Panc1 (cell line): ENCODE measurements around the gene DYNC1I1. TPM values are rescaled to one million over a fixed set of nuclear protein-coding genes. Genes with fewer than 3 reads are reported as not detected.

Experiments used
- ATAC-seq: fragments of 200-7000 bp; cut with Tn5 transposase; 2 replicates; pipeline ENCODE4 v1.9.1; 2020; ENCODE audit warnings: mild to moderate bottlenecking, moderate library complexity
- BruUV-seq: library from RNA; stranded (reverse); fragments of 400-500 nt; replicated peaks from 2 replicates; lab custom pipeline; 2021; lab: Mats Ljungman, UMichigan
- CTCF ChIA-PET: fragments of 300-600 bp; sonication (Branson Sonifier 250); formaldehyde crosslinking; loops from one replicate; lab custom pipeline; 2022; ENCODE audit warnings: antibody characterized with exemption; lab: Charles Lee
- POLR2A ChIA-PET: fragments of 300-600 bp; sonication (Branson Sonifier 250); formaldehyde crosslinking; loops from one replicate; lab custom pipeline; 2022; ENCODE audit warnings: antibody characterized with exemption; lab: Charles Lee
- DNase-seq: peaks from one replicate; pipeline ENCODE4 v3.0.0-alpha.2; 2010; ENCODE audit warnings: low read depth, low spot score
- H3K27ac ChIP-seq: 2 replicates; pipeline ENCODE4 v1.5.1; 2011; ENCODE audit warnings: mild to moderate bottlenecking, low read length, inconsistent platforms
- H3K27me3 ChIP-seq: fragments of 200-500 bp; sonication (Bioruptor generic); 2 replicates; pipeline ENCODE4 v1.6.0; 2014; ENCODE audit warnings: low read length, inconsistent platforms; ENCODE audit not compliant: control insufficient read depth, insufficient read depth
- H3K36me3 ChIP-seq: fragments of 200-500 bp; sonication (Bioruptor generic); 2 replicates; pipeline ENCODE4 v1.5.1; 2014; ENCODE audit warnings: inconsistent platforms, mild to moderate bottlenecking, low read length, moderate library complexity; ENCODE audit not compliant: control insufficient read depth, insufficient read depth
- H3K4me1 ChIP-seq: 2 replicates; pipeline ENCODE4 v1.5.1; 2011; ENCODE audit warnings: inconsistent platforms, mild to moderate bottlenecking, low read length, moderate library complexity; ENCODE audit not compliant: control insufficient read depth, insufficient read depth
- H3K4me3 ChIP-seq, 2 experiments: 2 replicates each; pipeline ENCODE4 v1.5.1; 2011 to 2012; ENCODE audit warnings: low read depth in 2 of 2, low read length in 2 of 2, mild to moderate bottlenecking in 2 of 2, inconsistent platforms in 1 of 2, moderate library complexity in 1 of 2
- H3K9me3 ChIP-seq: fragments of 200-500 bp; sonication (Bioruptor generic); 2 replicates; pipeline ENCODE4 v1.5.1; 2014; ENCODE audit warnings: low read depth, mild to moderate bottlenecking, inconsistent platforms, low read length, moderate library complexity; ENCODE audit not compliant: control insufficient read depth, insufficient read depth
- CTCF ChIP-seq: fragments of 450-650 bp; IDR thresholded peaks from 2 replicates; pipeline ENCODE4 v1.5.1; 2017; ENCODE audit warnings: mild to moderate bottlenecking
- POLR2AphosphoS5 ChIP-seq: IDR thresholded peaks from 2 replicates; pipeline ENCODE4 v1.6.1; 2012; ENCODE audit warnings: mild to moderate bottlenecking, low read depth, low read length, moderate library complexity
- REST ChIP-seq, 2 experiments: IDR thresholded peaks; 2 replicates each; pipeline ENCODE4 v1.6.1; 2011 to 2012; ENCODE audit warnings: low read depth in 2 of 2, control low read depth in 1 of 2, low read length in 1 of 2, mild to moderate bottlenecking in 1 of 2, moderate library complexity in 1 of 2; ENCODE audit not compliant: insufficient read depth in 1 of 2
- SIN3A ChIP-seq: IDR thresholded peaks from 2 replicates; pipeline ENCODE4 v1.6.1; 2012; ENCODE audit warnings: low read depth, mild to moderate bottlenecking, low read length, moderate library complexity, borderline replicate concordance; ENCODE audit not compliant: insufficient read depth
- TCF7L2 ChIP-seq: IDR thresholded peaks from 2 replicates; pipeline ENCODE4 v1.6.1; 2011; ENCODE audit warnings: mild to moderate bottlenecking, low read depth, low read length, inconsistent platforms
- in situ Hi-C: cut with HindIII; loops from 2 replicates; pipeline ENCODE4 v1.10.0; 2016; ENCODE audit warnings: low sequenced_read_pairs, low pct_unique_long_range_greater_than_20kb
- intact Hi-C: fragments of 100-400 bp; cut with micrococcal nuclease; formaldehyde crosslinking; loops from one replicate; pipeline ENCODE4 v1.10.0; 2022; ENCODE audit not compliant: unreplicated experiment
- total RNA-seq: library from RNA; stranded (reverse); gene quantifications from one replicate; pipeline ENCODE4 v1.2.1, GENCODE V29; 2021; ENCODE audit not compliant: unreplicated experiment

The DYNC1I1 gene
- total RNA-seq, 1 experiment from 2014 or later, result 0.13 TPM

- DNase-seq, result no peak
- BruUV-seq, result no TSS peak
- POLR2A ChIA-PET, result no interaction called here
These were observed 318.4 kb downstream of the DYNC1I1 start for GRCh38 chr7:96090756-96091155.

GRCh38 chr7:96093435-96093834 lies 321.1 kb downstream of the DYNC1I1 start:
- BruUV-seq, result no TSS peak
- TF ChIP-seq CTCF (no peak), REST (IDR thresholded peaks at IDR 0.05; ENCODE audit: insufficient read depth in 1 of 2, low read depth in 2 of 2, low read length in 1 of 2) (no peak), SIN3A (no peak), POLR2AphosphoS5 (no peak), TCF7L2 (no peak)
- no peak for DNase-seq
- ATAC-seq, result no peak; the same call in 1 of the 2 replicates
- POLR2A ChIA-PET, result no interaction called here
- Histone ChIP-seq H3K27ac (no peak overlapping the region), H3K36me3 (no peaks in the 10 kb centered on the region; the same call in 1 of the 2 replicates), H3K27me3 (no peaks in the 10 kb centered on the region), H3K4me3 (no peak overlapping the region), H3K9me3 (no peaks in the 10 kb centered on the region), H3K4me1 (no peaks in the 10 kb centered on the region)
- CTCF ChIA-PET, result no interaction called here
- in situ Hi-C loops (no loop called here), intact Hi-C loops (no loop called here)

More at GRCh38 chr7:96090756-96091155, 318.4 kb downstream of the DYNC1I1 start:
- in situ Hi-C loops (no loop called here), intact Hi-C loops (no loop called here)
- no peak for ATAC-seq
- Histone ChIP-seq H3K27ac (no peak overlapping the region), H3K9me3 (no peaks in the 10 kb centered on the region), H3K27me3 (no peaks in the 10 kb centered on the region), H3K4me3 (no peak overlapping the region), H3K36me3 (no peaks in the 10 kb centered on the region; the same call in 1 of the 2 replicates), H3K4me1 (no peaks in the 10 kb centered on the region)
- CTCF ChIA-PET, result no interaction called here
- TF ChIP-seq POLR2AphosphoS5, result no peak
- no peak for TF ChIP-seq TCF7L2
- no peak for TF ChIP-seq CTCF
- TF ChIP-seq REST (IDR thresholded peaks at IDR 0.05; ENCODE audit: insufficient read depth in 1 of 2, low read depth in 2 of 2, low read length in 1 of 2), result no peak
- no peak for TF ChIP-seq SIN3A
